C4-2B (cell line): ENCODE measurements around the gene TERC.

Experiments
- CTCF ChIP-seq: fragments of 450-650 bp; conservative IDR thresholded peaks from 2 replicates; pipeline ENCODE4 v1.5.1; 2017; ENCODE audit warnings: mild to moderate bottlenecking
- ZFX ChIP-seq: fragments of 450-650 bp; IDR thresholded peaks from 2 replicates; pipeline ENCODE4 v1.6.1; 2017

GRCh38 chr3:169769287-169770181 is 4.7 kb upstream of the TERC start, which contains the start of gene ACTRT3:
- TF ChIP-seq CTCF = 0 out of 2 replicates have a peak, but pooled peaks have one; percentile 4
- peak; percentile 64 for TF ChIP-seq ZFX
